Liver (tissue), 9 donors: Measurements from ENCODE around the gene CMIP. TPM values are rescaled to one million over a fixed set of nuclear protein-coding genes. Genes with fewer than 3 reads are reported as not detected.

Experiments used
- DNase-seq: peaks from one replicate; pipeline ENCODE4 v3.0.0-alpha.2; 2017; ENCODE audit warnings: low spot score
- H3K27ac ChIP-seq, 2 donors: one replicate each; pipeline ENCODE4 v1.7.0; 2013; ENCODE audit warnings: inconsistent platforms in 2 of 2, low read length in 2 of 2, control low read depth in 1 of 2, low read depth in 1 of 2, mild to moderate bottlenecking in 1 of 2
- H3K27me3 ChIP-seq, 4 donors: one replicate each; pipeline versions ENCODE4 v1.6.1 to v1.7.0; 2013; ENCODE audit warnings: low read length in 3 of 4, inconsistent platforms in 1 of 4, mild to moderate bottlenecking in 1 of 4, moderate library complexity in 1 of 4; ENCODE audit not compliant: control insufficient read depth in 4 of 4, insufficient read depth in 4 of 4
- H3K36me3 ChIP-seq, 4 donors: one replicate each; pipeline versions ENCODE4 v1.6.1 to v1.7.0; 2013; ENCODE audit warnings: low read length in 3 of 4, mild to moderate bottlenecking in 3 of 4, low read depth in 1 of 4, moderate library complexity in 1 of 4; ENCODE audit not compliant: control insufficient read depth in 4 of 4, insufficient read depth in 3 of 4
- H3K4me1 ChIP-seq, 4 donors: one replicate each; pipeline versions ENCODE4 v1.6.1 to v1.7.0; 2013; ENCODE audit warnings: low read length in 3 of 4, mild to moderate bottlenecking in 3 of 4, moderate library complexity in 1 of 4; ENCODE audit not compliant: control insufficient read depth in 4 of 4, insufficient read depth in 4 of 4
- H3K4me3 ChIP-seq, 3 donors: one replicate each; pipeline versions ENCODE4 v1.6.1 to v1.7.0; 2013; ENCODE audit warnings: low read length in 3 of 3, control low read depth in 1 of 3, low read depth in 1 of 3, mild to moderate bottlenecking in 1 of 3
- H3K9ac ChIP-seq, 2 donors: one replicate each; pipeline ENCODE4 v1.7.0; 2013; ENCODE audit warnings: low read length in 2 of 2, mild to moderate bottlenecking in 2 of 2, moderate library complexity in 2 of 2, control low read depth in 1 of 2, low read depth in 1 of 2
- H3K9me3 ChIP-seq, 4 donors: one replicate each; pipeline versions ENCODE4 v1.6.1 to v1.7.0; 2013; ENCODE audit warnings: low read length in 3 of 4; ENCODE audit not compliant: control insufficient read depth in 4 of 4
- FOXA1 ChIP-seq: IDR thresholded peaks from 2 replicates; pipeline ENCODE4 v1.6.1; 2016; ENCODE audit warnings: antibody characterized with exemption
- FOXA2 ChIP-seq: IDR thresholded peaks from 2 replicates; pipeline ENCODE4 v1.6.1; 2016; ENCODE audit warnings: antibody characterized with exemption
- HNF4A ChIP-seq, 2 donors: conservative IDR thresholded peaks; 2 replicates each; pipeline ENCODE4 v1.6.1; 2016; ENCODE audit warnings: antibody characterized with exemption in 2 of 2, mild to moderate bottlenecking in 2 of 2
- JUND ChIP-seq, 2 donors: IDR thresholded peaks; 2 replicates each; pipeline ENCODE4 v1.6.1; 2016; ENCODE audit warnings: antibody characterized with exemption in 2 of 2
- NR2F2 ChIP-seq: IDR thresholded peaks from 2 replicates; pipeline ENCODE4 v1.6.1; 2016; ENCODE audit warnings: antibody characterized with exemption
- RAD21 ChIP-seq, 2 donors: IDR thresholded peaks; 2 replicates each; pipeline ENCODE4 v1.6.1; 2016; ENCODE audit warnings: antibody characterized with exemption in 2 of 2, mild to moderate bottlenecking in 2 of 2
- REST ChIP-seq: IDR thresholded peaks from 2 replicates; pipeline ENCODE4 v1.6.1; 2016; ENCODE audit warnings: antibody characterized with exemption, mild to moderate bottlenecking
- RXRA ChIP-seq, 2 donors: IDR thresholded peaks; 2 replicates each; pipeline ENCODE4 v1.6.1; 2017 to 2018; ENCODE audit warnings: antibody characterized with exemption in 2 of 2, mild to moderate bottlenecking in 1 of 2
- TAF1 ChIP-seq: conservative IDR thresholded peaks from 2 replicates; pipeline ENCODE4 v1.6.1; 2016; ENCODE audit warnings: antibody characterized with exemption, mild to moderate bottlenecking
- YY1 ChIP-seq: IDR thresholded peaks from 2 replicates; pipeline ENCODE4 v1.6.1; 2016; ENCODE audit warnings: antibody characterized with exemption, mild to moderate bottlenecking
- WGBS: extraction: QIAGEN DNeasy Blood & Tissue Kit; methylation state at CpG from one replicate; pipeline ENCODE4 v1.1.7; 2013; 5-methylcytosine and 5-hydroxymethylcytosine counted together
- polyA plus RNA-seq, 2 donors: library from polyadenylated mRNA; stranded (reverse) in 1 of 2; unstranded in 1 of 2; fragments of 200-250 nt in 1 of 2; fragments of >200 nt in 1 of 2; fragmentation: Nextera tagmentation in 1 of 2; extraction: Ambion mirVana in 1 of 2; gene quantifications; one replicate each; pipeline versions ENCODE4 v1.2.1 to v1.2.3, GENCODE V29; 2013 to 2015
- total RNA-seq, 2 donors: library from RNA; depleted of rRNA; stranded (reverse); fragments of >200 nt; gene quantifications; one replicate each; pipeline ENCODE4 v1.2.3, GENCODE V29; 2014
- TF ChIP-seq, protein P1 (sequence below): IDR thresholded peaks from 2 replicates; pipeline ENCODE4 v1.6.1; 2016; ENCODE audit warnings: antibody characterized with exemption
- donor health status: healthy.
- donor health status: healthy.
- donor health status: healthy.
- donor health status: healthy.
- donor health status: healthy.

The CMIP gene
- total and polyA plus RNA-seq, 4 donors: 1.7 to 15.6 (median 10.1) TPM

DNA sequence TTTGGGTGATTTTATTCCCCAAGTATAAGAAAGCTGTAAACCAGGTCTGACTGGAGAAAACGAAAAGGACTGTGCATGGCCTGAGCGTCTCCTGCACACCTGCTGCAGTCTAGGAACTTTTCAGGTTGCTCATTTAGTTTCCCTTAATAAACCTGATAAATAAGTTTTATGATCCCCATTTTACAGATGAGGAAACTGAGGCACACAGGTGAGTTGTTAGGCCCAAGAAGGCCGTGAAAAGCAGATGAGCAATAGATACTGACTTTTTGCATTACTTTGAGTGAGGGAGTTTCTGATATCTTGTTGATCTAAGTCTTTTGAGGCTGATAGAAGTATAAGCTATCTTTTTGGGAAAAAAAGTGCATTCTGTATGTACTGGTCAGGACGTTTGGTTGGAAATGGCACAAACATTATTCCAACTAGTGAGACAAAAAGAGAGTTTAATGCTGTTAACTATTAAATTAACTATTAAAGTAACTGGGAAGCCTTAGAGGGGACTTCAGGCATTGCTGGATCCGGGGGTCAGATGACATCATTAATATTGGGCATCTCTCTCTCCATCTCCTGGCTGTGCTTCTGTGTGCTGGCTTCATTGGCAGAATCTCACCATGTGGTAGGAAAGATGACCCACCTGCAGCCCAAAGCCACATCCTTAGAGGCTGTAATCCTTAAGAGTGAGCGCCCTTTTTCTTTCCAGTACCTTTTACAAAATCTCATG is 163.4 kb downstream of the CMIP start:
- Histone ChIP-seq H3K9me3 (no peaks in the 10 kb centered on the region), H3K36me3 (peaks cover 0 to 7% (median 2%) of the 10 kb centered on the region in 4 donors), H3K4me1 (no peaks in the 10 kb centered on the region), H3K9ac (no peak overlapping the region), H3K4me3 (no peak overlapping the region), H3K27me3 (no peaks in the 10 kb centered on the region), H3K27ac (no peak overlapping the region)
- no peak for TF ChIP-seq NR2F2
- no peak for TF ChIP-seq REST
- no peak for TF ChIP-seq YY1
- no peak for DNase-seq
- WGBS: 95% methylated on average over 6 of the region's 6 CpGs

GRCh38 chr16:81608523-81609209 is 164.1 kb downstream of the CMIP start:
- H3K9me3 ChIP-seq: no peaks in the 10 kb centered on the region
- no peak for DNase-seq
- peaks cover 0 to 7% (median 2%) of the 10 kb centered on the region in 4 donors for H3K36me3 ChIP-seq
- TF ChIP-seq HNF4A (conservative IDR thresholded peaks at IDR 0.05) (no peak), REST (no peak), FOXA1 (no peak), RXRA (IDR thresholded peaks at IDR 0.05) (no peak), JUND (IDR thresholded peaks at IDR 0.05) (no peak), RAD21 (IDR thresholded peaks at IDR 0.05) (no peak), TAF1 (no peak), FOXA2 (no peak)
- TF ChIP-seq, protein P1, sequence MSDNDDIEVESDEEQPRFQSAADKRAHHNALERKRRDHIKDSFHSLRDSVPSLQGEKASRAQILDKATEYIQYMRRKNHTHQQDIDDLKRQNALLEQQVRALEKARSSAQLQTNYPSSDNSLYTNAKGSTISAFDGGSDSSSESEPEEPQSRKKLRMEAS: no peak
- no peak overlapping the region for H3K4me3 ChIP-seq
- no peak overlapping the region for H3K9ac ChIP-seq
- no peak overlapping the region for H3K27ac ChIP-seq
- WGBS: 92% methylated on average over 13 of the region's 13 CpGs
- H3K4me1 ChIP-seq: no peaks in the 10 kb centered on the region
- no peaks in the 10 kb centered on the region for H3K27me3 ChIP-seq
